SK-N-SH (cell line): Measurements from ENCODE around the gene CALD1. TPM values are rescaled to one million over a fixed set of nuclear protein-coding genes. Genes with fewer than 3 reads are reported as not detected.
"Not testable (repeated sequence)": the region's sequence is repeated elsewhere in the genome, so short reads cannot be mapped to it uniquely, and the experiment has no call there.

ENCODE experiments used
- CTCF ChIA-PET: fragments of 300-600, 350-600 bp; formaldehyde crosslinking; extraction: SDS; loops from one replicate; lab custom pipeline; 2021; lab: Yijun Ruan, JAX
- POLR2A ChIA-PET: fragments of 350-600 bp; sonication (Branson Sonifier 250); formaldehyde crosslinking; extraction: SDS; loops from one replicate; lab custom pipeline; 2020; ENCODE audit warnings: antibody characterized with exemption, inconsistent platforms; lab: Yijun Ruan, JAX
- DNase-seq: peaks from one replicate; pipeline ENCODE4 v3.0.0; 2012
- H2AFZ ChIP-seq: fragments of 200-600 bp; sonication (generic); 2 replicates; pipeline ENCODE4 v1.8.1; 2016; ENCODE audit warnings: antibody characterized with exemption, mild to moderate bottlenecking, low read depth
- H3F3A ChIP-seq: fragments of 200-600 bp; sonication (generic); replicated peaks from 2 replicates; pipeline ENCODE3; 2016; ENCODE audit warnings: antibody characterized with exemption, mild to moderate bottlenecking; ENCODE audit not compliant: insufficient read depth
- H3K27ac ChIP-seq, 2 experiments: fragments of 200-500 bp in 1 of 2; fragments of 200-600 bp in 1 of 2; sonication (Bioruptor generic) in 1 of 2; sonication (generic), shearing (Covaris generic) in 1 of 2; 2 replicates each; pipeline versions ENCODE4 v1.5.1 to v1.6.1; 2014 to 2016; ENCODE audit warnings: low read depth in 2 of 2, inconsistent platforms in 1 of 2, low read length in 1 of 2, mild to moderate bottlenecking in 1 of 2, mixed read lengths in 1 of 2
- H3K27me3 ChIP-seq: fragments of 200-600 bp; sonication (generic), shearing (Covaris generic); 2 replicates; pipeline ENCODE4 v1.6.1; 2016; ENCODE audit warnings: mixed run types; ENCODE audit not compliant: insufficient read depth
- H3K36me3 ChIP-seq, 2 experiments: fragments of 200-500 bp in 1 of 2; fragments of 200-600 bp in 1 of 2; sonication (Bioruptor generic) in 1 of 2; sonication (generic) in 1 of 2; replicated peaks in 1 of 2; 2 replicates each; pipeline versions ENCODE3 to v1.5.1; 2014 to 2016; ENCODE audit warnings: low read length in 1 of 2, mild to moderate bottlenecking in 1 of 2; ENCODE audit not compliant: insufficient read depth in 2 of 2, control insufficient read depth in 1 of 2
- H3K4me1 ChIP-seq, 2 experiments: fragments of 200-500 bp in 1 of 2; fragments of 200-600 bp in 1 of 2; sonication (Bioruptor generic) in 1 of 2; sonication (generic), shearing (Covaris generic) in 1 of 2; 2 replicates each; pipeline versions ENCODE4 v1.5.1 to v1.6.1; 2014 to 2016; ENCODE audit warnings: low read depth in 1 of 2, low read length in 1 of 2, mixed run types in 1 of 2; ENCODE audit not compliant: insufficient read depth in 2 of 2, control insufficient read depth in 1 of 2
- H3K4me2 ChIP-seq: fragments of 200-600 bp; sonication (generic), shearing (Covaris generic); 2 replicates; pipeline ENCODE4 v1.6.1; 2017; ENCODE audit warnings: mixed run types
- H3K4me3 ChIP-seq, 2 experiments: fragments of 200-500 bp in 1 of 2; fragments of 200-600 bp in 1 of 2; sonication (Bioruptor generic) in 1 of 2; sonication (generic), shearing (Covaris generic) in 1 of 2; 2 replicates each; pipeline versions ENCODE4 v1.5.1 to v1.8.1; 2014 to 2016; ENCODE audit warnings: low read depth in 2 of 2, inconsistent platforms in 1 of 2, low read length in 1 of 2, mild to moderate bottlenecking in 1 of 2, mixed read lengths in 1 of 2, moderate library complexity in 1 of 2
- H3K79me2 ChIP-seq: fragments of 200-600 bp; sonication (generic); 2 replicates; pipeline ENCODE4 v1.8.1; 2017; ENCODE audit warnings: mild to moderate bottlenecking; ENCODE audit not compliant: insufficient read depth
- H3K9ac ChIP-seq: fragments of 200-600 bp; sonication (generic); 2 replicates; pipeline ENCODE4 v1.6.1; 2017; ENCODE audit warnings: mixed run types
- H3K9me2 ChIP-seq: fragments of 200-600 bp; sonication (generic); 2 replicates; pipeline ENCODE4 v1.6.1; 2017; ENCODE audit warnings: mixed run types
- H3K9me3 ChIP-seq: fragments of 200-600 bp; sonication (generic); 2 replicates; pipeline ENCODE4 v1.6.1; 2017; ENCODE audit warnings: mixed run types, mild to moderate bottlenecking, moderate library complexity
- H4K20me1 ChIP-seq: fragments of 200-600 bp; sonication (generic); 2 replicates; pipeline ENCODE4 v1.6.1; 2017; ENCODE audit warnings: mild to moderate bottlenecking, mixed run types; ENCODE audit not compliant: insufficient read depth
- CHD2 ChIP-seq: fragments of 150-350 bp; IDR thresholded peaks from 2 replicates; pipeline ENCODE4 v1.6.1; 2018; ENCODE audit warnings: low read length; ENCODE audit not compliant: partially characterized antibody
- FOXJ3 ChIP-seq: sonication (generic); formaldehyde crosslinking; IDR thresholded peaks from 2 replicates; pipeline ENCODE4 v1.5.1; 2020; ENCODE audit warnings: mild to moderate bottlenecking, missing genetic modification reagents
- GATA2 ChIP-seq: sonication (generic); formaldehyde crosslinking; IDR thresholded peaks from 2 replicates; pipeline ENCODE4 v1.5.0; 2020; ENCODE audit warnings: mild to moderate bottlenecking, missing genetic modification reagents
- NFIC ChIP-seq: IDR thresholded peaks from 2 replicates; pipeline ENCODE4 v1.4.0; 2012; ENCODE audit warnings: borderline replicate concordance
- PBX3 ChIP-seq: IDR thresholded peaks from 2 replicates; pipeline ENCODE4; 2012
- POLR2AphosphoS5 ChIP-seq: IDR thresholded peaks from 2 replicates; pipeline ENCODE4 v1.6.1; 2012; ENCODE audit warnings: low read depth, low read length
- RAD21 ChIP-seq: IDR thresholded peaks from 2 replicates; pipeline ENCODE4 v1.6.1; 2012; ENCODE audit warnings: mild to moderate bottlenecking, low read length
- SIN3A ChIP-seq: IDR thresholded peaks from 2 replicates; pipeline ENCODE4 v1.6.1; 2012; ENCODE audit warnings: low read depth, mild to moderate bottlenecking, low read length, moderate library complexity, borderline replicate concordance
- SMC3 ChIP-seq: IDR thresholded peaks from 2 replicates; pipeline ENCODE4 v1.6.1; 2012; ENCODE audit warnings: low read depth, low read length, improper control_type of control experiment
- TAF1 ChIP-seq: IDR thresholded peaks from 2 replicates; pipeline ENCODE4 v1.6.1; 2012; ENCODE audit warnings: low read depth, mild to moderate bottlenecking, low read length, moderate library complexity, borderline replicate concordance
- WGBS: methylation state at CpG from one replicate; pipeline ENCODE4 v1.1.6; 2017; ENCODE audit warnings: low lambda C conversion rate; 5-methylcytosine and 5-hydroxymethylcytosine counted together
- polyA plus RNA-seq, 3 experiments: library from polyadenylated mRNA; depleted of rRNA; stranded (reverse); fragments of >200 nt; gene quantifications; 2 replicates each; pipeline ENCODE4 v1.2.3, GENCODE V29; 2012
- TF ChIP-seq, protein P1 (sequence below): IDR thresholded peaks from 2 replicates; pipeline ENCODE4 v1.6.1; 2012; ENCODE audit warnings: mild to moderate bottlenecking, low read depth, low read length, moderate library complexity
- TF ChIP-seq, protein P2 (sequence below): fragments of 150-350 bp; IDR thresholded peaks from 2 replicates; pipeline ENCODE4 v1.6.1; 2016; ENCODE audit warnings: mild to moderate bottlenecking, low read depth, low read length

The CALD1 gene
- polyA plus RNA-seq, 1 of the 3 experiments (the other 2 are of a cell fraction) = 299 TPM

- TF ChIP-seq, protein P1, sequence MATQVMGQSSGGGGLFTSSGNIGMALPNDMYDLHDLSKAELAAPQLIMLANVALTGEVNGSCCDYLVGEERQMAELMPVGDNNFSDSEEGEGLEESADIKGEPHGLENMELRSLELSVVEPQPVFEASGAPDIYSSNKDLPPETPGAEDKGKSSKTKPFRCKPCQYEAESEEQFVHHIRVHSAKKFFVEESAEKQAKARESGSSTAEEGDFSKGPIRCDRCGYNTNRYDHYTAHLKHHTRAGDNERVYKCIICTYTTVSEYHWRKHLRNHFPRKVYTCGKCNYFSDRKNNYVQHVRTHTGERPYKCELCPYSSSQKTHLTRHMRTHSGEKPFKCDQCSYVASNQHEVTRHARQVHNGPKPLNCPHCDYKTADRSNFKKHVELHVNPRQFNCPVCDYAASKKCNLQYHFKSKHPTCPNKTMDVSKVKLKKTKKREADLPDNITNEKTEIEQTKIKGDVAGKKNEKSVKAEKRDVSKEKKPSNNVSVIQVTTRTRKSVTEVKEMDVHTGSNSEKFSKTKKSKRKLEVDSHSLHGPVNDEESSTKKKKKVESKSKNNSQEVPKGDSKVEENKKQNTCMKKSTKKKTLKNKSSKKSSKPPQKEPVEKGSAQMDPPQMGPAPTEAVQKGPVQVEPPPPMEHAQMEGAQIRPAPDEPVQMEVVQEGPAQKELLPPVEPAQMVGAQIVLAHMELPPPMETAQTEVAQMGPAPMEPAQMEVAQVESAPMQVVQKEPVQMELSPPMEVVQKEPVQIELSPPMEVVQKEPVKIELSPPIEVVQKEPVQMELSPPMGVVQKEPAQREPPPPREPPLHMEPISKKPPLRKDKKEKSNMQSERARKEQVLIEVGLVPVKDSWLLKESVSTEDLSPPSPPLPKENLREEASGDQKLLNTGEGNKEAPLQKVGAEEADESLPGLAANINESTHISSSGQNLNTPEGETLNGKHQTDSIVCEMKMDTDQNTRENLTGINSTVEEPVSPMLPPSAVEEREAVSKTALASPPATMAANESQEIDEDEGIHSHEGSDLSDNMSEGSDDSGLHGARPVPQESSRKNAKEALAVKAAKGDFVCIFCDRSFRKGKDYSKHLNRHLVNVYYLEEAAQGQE = no peak
- no peak for TF ChIP-seq NFIC
- TF ChIP-seq SMC3 = no peak
- no peak for TF ChIP-seq GATA2 (CRISPR knock-in tag)
- no peak for TF ChIP-seq FOXJ3 (CRISPR knock-in tag)
- no peak for TF ChIP-seq CHD2
Measured at GRCh38 chr7:134963036-134963435, 183.6 kb downstream of the CALD1 start (continued).

GRCh38 chr7:134966691-134967090 lies 187.3 kb downstream of the CALD1 start:
- Histone ChIP-seq H3K9ac (no peak overlapping the region), H3K27ac (no peak overlapping the region), H3K4me2 (no peak overlapping the region), H2AFZ (no peak overlapping the region), H3K4me3 (no peak overlapping the region), H3F3A (peaks cover 69% of the 10 kb centered on the region), H3K4me1 (no peaks in the 10 kb centered on the region), H3K27me3 (no peaks in the 10 kb centered on the region), H3K9me3 (no peaks in the 10 kb centered on the region), H3K36me3 (peaks cover 85 to 95% of the 10 kb centered on the region in 2 experiments), H3K9me2 (no peaks in the 10 kb centered on the region), H3K79me2 (no peaks in the 10 kb centered on the region), H4K20me1 (no peaks in the 10 kb centered on the region)
- TF ChIP-seq PBX3 (no peak), POLR2AphosphoS5 (0 out of 2 replicates have a peak, but pooled peaks have one; percentile 7)
- ChIA-PET CTCF (interaction anchor here (0.8 to 1.9 kb wide), 3 partner anchors 9 to 361 kb away, joined by 3 to 6 read pairs (median 3); no protein-coding TSS in a partner anchor), POLR2A (no interaction called here)
- no peak for DNase-seq
- 96% methylated on average over 3 of the region's 3 CpGs for WGBS

DNA sequence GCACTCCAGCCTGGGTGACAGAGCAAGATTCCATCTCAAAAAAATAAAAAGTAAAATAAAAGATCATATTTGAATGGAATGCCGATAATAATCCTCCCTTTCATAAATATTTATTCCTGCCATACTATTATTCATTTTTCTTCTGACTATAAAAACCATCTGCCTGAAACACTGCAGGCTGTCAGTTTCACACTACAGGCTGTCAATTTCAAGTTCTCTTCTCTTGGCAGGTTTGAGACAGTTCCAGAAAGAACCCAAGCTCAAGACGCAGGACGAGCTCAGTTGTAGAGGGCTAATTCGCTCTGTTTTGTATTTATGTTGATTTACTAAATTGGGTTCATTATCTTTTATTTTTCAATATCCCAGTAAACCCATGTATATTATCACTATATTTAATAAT lies 188.7 kb downstream of the CALD1 start:
- CTCF ChIA-PET = interaction anchor here (0.6 to 2.7 kb wide), 2 partner anchors 14 to 183 kb away, joined by 4 to 14 read pairs; no protein-coding TSS in a partner anchor
- Histone ChIP-seq H3K27ac (no peak overlapping the region), H3K79me2 (no peaks in the 10 kb centered on the region), H4K20me1 (no peaks in the 10 kb centered on the region), H3K9ac (no peak overlapping the region), H2AFZ (no peak overlapping the region), H3K36me3 (peaks cover 78 to 84% of the 10 kb centered on the region in 2 experiments), H3K4me3 (no peak overlapping the region)
- 96% methylated on average over 4 of the region's 4 CpGs for WGBS
- no peak for DNase-seq
- TF ChIP-seq TAF1 (no peak), RAD21 (no peak), SIN3A (no peak)
- TF ChIP-seq, protein P2, sequence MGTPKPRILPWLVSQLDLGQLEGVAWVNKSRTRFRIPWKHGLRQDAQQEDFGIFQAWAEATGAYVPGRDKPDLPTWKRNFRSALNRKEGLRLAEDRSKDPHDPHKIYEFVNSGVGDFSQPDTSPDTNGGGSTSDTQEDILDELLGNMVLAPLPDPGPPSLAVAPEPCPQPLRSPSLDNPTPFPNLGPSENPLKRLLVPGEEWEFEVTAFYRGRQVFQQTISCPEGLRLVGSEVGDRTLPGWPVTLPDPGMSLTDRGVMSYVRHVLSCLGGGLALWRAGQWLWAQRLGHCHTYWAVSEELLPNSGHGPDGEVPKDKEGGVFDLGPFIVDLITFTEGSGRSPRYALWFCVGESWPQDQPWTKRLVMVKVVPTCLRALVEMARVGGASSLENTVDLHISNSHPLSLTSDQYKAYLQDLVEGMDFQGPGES = no peak
- TF ChIP-seq, all 33 proteins: peak for 0
- Histone ChIP-seq H3K27me3 (no peaks in the 10 kb centered on the region), H3F3A (peaks cover 74% of the 10 kb centered on the region), H3K4me2 (no peak overlapping the region), H3K9me3 (no peaks in the 10 kb centered on the region), H3K4me1 (no peaks in the 10 kb centered on the region), H3K9me2 (no peaks in the 10 kb centered on the region)
- POLR2A ChIA-PET = no interaction called here

DNA sequence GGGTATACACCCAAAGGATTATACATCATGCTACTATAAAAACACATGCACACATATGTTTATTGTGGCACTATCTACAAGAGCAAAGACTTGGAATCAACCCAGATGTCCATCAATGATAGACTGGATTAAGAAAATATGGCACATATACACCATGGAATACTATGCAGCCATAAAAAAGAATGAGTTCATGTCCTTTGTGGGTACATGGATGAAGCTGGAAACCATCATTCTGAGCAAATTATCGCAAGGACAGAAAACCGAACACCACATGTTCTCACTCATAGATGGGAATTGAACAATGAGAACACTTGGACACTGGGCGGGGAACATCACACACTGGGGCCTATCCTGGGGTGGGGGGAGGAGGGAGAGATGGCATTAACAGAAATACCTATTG lies 202.2 kb downstream of the CALD1 start:
- H3K9me2 ChIP-seq, H3K9ac ChIP-seq, H3K79me2 ChIP-seq, H3K9me3 ChIP-seq, CTCF ChIA-PET, POLR2A ChIA-PET, H3K36me3 ChIP-seq, H3K27me3 ChIP-seq, H2AFZ ChIP-seq, H3K4me2 ChIP-seq, H4K20me1 ChIP-seq, H3K4me1 ChIP-seq, DNase-seq, H3F3A ChIP-seq, H3K4me3 ChIP-seq, H3K27ac ChIP-seq: not testable (repeated sequence)
- WGBS = 80% methylated on average over 3 of the region's 3 CpGs
